Measurements from ENCODE around the gene CORO7. TPM values are rescaled to one million over a fixed set of nuclear protein-coding genes. Genes with fewer than 3 reads are reported as not detected.

The CORO7 gene
- polyA plus RNA-seq, 1 of the 3 experiments (the other 2 are of a cell fraction): 25.8 TPM

DNA sequence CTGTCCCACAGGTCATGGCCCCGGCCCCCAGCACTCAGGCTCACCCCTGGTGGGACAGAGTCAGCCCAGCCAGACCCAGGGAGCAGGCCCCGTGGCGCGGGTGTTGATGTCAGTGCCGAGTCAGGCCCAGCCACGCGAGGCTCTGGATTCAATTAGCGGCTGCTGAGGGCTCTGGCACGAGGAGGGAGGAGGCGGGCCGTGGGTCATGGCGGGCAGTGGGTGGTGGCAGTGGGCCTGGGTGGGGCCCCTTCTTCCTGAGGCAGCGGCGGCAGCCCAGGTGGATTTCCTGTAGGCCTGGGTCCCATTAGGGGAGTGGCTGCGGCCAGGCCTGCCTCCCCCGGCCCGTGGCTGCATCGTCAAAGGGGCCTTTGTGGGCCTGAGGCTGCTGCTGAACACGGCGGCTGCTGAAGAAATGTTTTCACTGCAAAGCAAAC, 31.9 kb downstream of the CORO7 start:
- H3K79me2 ChIP-seq (ENCODE audit: insufficient read depth): no peaks in the 10 kb centered on the region
- WGBS (ENCODE audit: low lambda C conversion rate): 80% methylated on average over 1 of the region's 20 CpGs
- H2AFZ ChIP-seq (ENCODE audit: low read depth): no peak overlapping the region
- peak overlapping the region in 1 of 2 experiments; percentile 93; a peak in 3 of 4 replicates for H3K27ac ChIP-seq (ENCODE audit: low read depth in 2 of 2, low read length in 1 of 2)
- H3F3A ChIP-seq (replicated peaks; ENCODE audit: insufficient read depth): peaks cover 23% of the 10 kb centered on the region
- peaks cover 17% of the 10 kb centered on the region; the same call in 1 of the 2 replicates for H4K20me1 ChIP-seq (ENCODE audit: insufficient read depth)
- POLR2A ChIA-PET: interaction anchor here (2.1 kb wide), 1 partner anchor 8 kb away, joined by 7 read pairs; no protein-coding TSS in a partner anchor
- H3K9me3 ChIP-seq: no peaks in the 10 kb centered on the region
- H3K4me2 ChIP-seq: peak overlapping the region; percentile 28; the same call in 1 of the 2 replicates
- H3K9me2 ChIP-seq: no peaks in the 10 kb centered on the region
- no peak overlapping the region for H3K4me3 ChIP-seq (ENCODE audit: low read depth in 2 of 2, low read length in 1 of 2)
- H3K27me3 ChIP-seq (ENCODE audit: insufficient read depth): no peaks in the 10 kb centered on the region
- peaks cover 30 to 69% of the 10 kb centered on the region in 2 experiments; a peak in 3 of 4 replicates for H3K4me1 ChIP-seq (ENCODE audit: control insufficient read depth in 1 of 2, insufficient read depth in 2 of 2, low read depth in 1 of 2, low read length in 1 of 2)
- peaks cover 0 to 33% of the 10 kb centered on the region in 2 experiments for H3K36me3 ChIP-seq (replicated peaks in 1 of 2; ENCODE audit: control insufficient read depth in 1 of 2, insufficient read depth in 2 of 2, low read length in 1 of 2)
- CTCF ChIA-PET: interaction anchor here (0.9 to 32.1 kb wide), 2 partner anchors 8 to 18 kb away, joined by 4 to 558 read pairs; no protein-coding TSS in a partner anchor
- TF ChIP-seq RCOR1 (IDR thresholded peaks at IDR 0.05; ENCODE audit: low read length) (peak; percentile 26; the same call in 1 of the 2 replicates), TCF12 (IDR thresholded peaks at IDR 0.05) (peak; percentile 92), CHD2 (IDR thresholded peaks at IDR 0.05; ENCODE audit: low read length, partially characterized antibody) (peak; percentile 76), SIN3A (IDR thresholded peaks at IDR 0.05; ENCODE audit: borderline replicate concordance, low read depth, low read length) (peak; percentile 62; the same call in 1 of the 2 replicates), EP300 (IDR thresholded peaks at IDR 0.05; ENCODE audit: borderline replicate concordance in 1 of 2, low read depth in 1 of 2, low read length in 1 of 2) (0 out of 4 replicates have a peak, but pooled peaks of 1 of the 2 experiments have one; percentile 45), POLR2AphosphoS5 (IDR thresholded peaks at IDR 0.05; ENCODE audit: low read depth, low read length) (0 out of 2 replicates have a peak, but pooled peaks have one; percentile 44), SMC3 (IDR thresholded peaks at IDR 0.05; ENCODE audit: low read depth, low read length) (no peak), GABPA (IDR thresholded peaks at IDR 0.05; ENCODE audit: low read depth) (no peak), MXI1 (IDR thresholded peaks at IDR 0.05; ENCODE audit: low read depth, low read length) (peak; percentile 84; the same call in 1 of the 2 replicates)
- TF ChIP-seq, protein P1, sequence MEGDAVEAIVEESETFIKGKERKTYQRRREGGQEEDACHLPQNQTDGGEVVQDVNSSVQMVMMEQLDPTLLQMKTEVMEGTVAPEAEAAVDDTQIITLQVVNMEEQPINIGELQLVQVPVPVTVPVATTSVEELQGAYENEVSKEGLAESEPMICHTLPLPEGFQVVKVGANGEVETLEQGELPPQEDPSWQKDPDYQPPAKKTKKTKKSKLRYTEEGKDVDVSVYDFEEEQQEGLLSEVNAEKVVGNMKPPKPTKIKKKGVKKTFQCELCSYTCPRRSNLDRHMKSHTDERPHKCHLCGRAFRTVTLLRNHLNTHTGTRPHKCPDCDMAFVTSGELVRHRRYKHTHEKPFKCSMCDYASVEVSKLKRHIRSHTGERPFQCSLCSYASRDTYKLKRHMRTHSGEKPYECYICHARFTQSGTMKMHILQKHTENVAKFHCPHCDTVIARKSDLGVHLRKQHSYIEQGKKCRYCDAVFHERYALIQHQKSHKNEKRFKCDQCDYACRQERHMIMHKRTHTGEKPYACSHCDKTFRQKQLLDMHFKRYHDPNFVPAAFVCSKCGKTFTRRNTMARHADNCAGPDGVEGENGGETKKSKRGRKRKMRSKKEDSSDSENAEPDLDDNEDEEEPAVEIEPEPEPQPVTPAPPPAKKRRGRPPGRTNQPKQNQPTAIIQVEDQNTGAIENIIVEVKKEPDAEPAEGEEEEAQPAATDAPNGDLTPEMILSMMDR (IDR thresholded peaks at IDR 0.05): no peak
- TF ChIP-seq, protein P2, sequence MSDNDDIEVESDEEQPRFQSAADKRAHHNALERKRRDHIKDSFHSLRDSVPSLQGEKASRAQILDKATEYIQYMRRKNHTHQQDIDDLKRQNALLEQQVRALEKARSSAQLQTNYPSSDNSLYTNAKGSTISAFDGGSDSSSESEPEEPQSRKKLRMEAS (IDR thresholded peaks at IDR 0.05; ENCODE audit: low read depth): peak; percentile 86
- no peak overlapping the region for H3K9ac ChIP-seq
- peak; percentile 89 for DNase-seq

DNA sequence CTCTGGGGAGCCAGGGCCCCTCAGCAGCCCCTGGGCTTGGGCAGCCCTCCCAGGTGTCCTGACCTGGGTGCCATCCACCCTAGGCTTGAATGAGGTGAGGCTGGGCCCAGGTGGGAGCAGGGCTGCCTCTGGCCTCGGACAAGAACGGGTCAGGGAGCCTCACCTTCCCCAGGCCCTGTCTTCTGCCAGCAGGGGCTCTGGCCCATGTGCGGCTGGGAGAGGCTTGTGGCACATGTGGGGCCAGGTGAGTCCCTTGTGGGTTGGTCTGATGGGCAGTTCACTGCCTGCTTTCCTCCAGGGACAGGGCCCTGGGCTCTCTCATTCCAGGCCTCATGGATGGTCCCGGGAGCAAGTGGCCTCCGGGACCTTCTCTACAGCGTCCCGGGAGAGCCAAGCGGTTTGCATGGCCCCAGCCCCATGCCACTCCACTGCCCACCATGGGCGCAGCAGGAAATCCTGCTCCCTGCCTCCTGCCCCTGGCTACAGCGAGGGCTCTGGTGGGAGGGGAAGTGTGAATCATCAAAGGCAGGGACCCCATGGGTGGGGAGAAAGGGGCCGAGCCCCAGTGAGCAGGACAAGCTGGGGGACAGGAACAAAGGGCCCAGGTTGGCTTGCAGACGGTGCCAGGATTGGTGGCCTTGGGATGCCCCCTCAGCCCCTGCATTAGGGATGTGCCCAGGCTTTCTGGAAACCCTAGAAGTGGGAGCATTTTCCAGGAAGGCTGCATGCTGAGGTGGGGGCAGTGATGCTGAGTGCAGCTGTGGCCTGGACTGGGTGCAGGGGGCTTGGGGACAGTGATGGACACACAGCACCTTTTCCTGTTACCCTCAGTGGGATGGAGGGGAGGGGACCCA, 32.6 kb downstream of the CORO7 start:
- Histone ChIP-seq H3F3A (replicated peaks; ENCODE audit: insufficient read depth) (peaks cover 23% of the 10 kb centered on the region), H3K27me3 (ENCODE audit: insufficient read depth) (no peaks in the 10 kb centered on the region), H4K20me1 (ENCODE audit: insufficient read depth) (peaks cover 24% of the 10 kb centered on the region), H2AFZ (ENCODE audit: low read depth) (no peak overlapping the region), H3K9me3 (no peaks in the 10 kb centered on the region), H3K9ac (no peak overlapping the region), H3K4me2 (peak overlapping the region; percentile 28; the same call in 1 of the 2 replicates), H3K4me3 (ENCODE audit: low read depth in 2 of 2, low read length in 1 of 2) (no peak overlapping the region), H3K36me3 (replicated peaks in 1 of 2; ENCODE audit: control insufficient read depth in 1 of 2, insufficient read depth in 2 of 2, low read length in 1 of 2) (peaks cover 0 to 33% of the 10 kb centered on the region in 2 experiments), H3K4me1 (ENCODE audit: control insufficient read depth in 1 of 2, insufficient read depth in 2 of 2, low read depth in 1 of 2, low read length in 1 of 2) (peaks cover 30 to 74% of the 10 kb centered on the region in 2 experiments; a peak in 3 of 4 replicates), H3K27ac (ENCODE audit: low read depth in 2 of 2, low read length in 1 of 2) (peak overlapping the region in 1 of 2 experiments; percentile 93; a peak in 3 of 4 replicates), H3K9me2 (no peaks in the 10 kb centered on the region), H3K79me2 (ENCODE audit: insufficient read depth) (peaks cover 3% of the 10 kb centered on the region; the same call in 1 of the 2 replicates)
- DNase-seq: peak; percentile 52
- no peak for TF ChIP-seq ELF1 (IDR thresholded peaks at IDR 0.05)
- TF ChIP-seq NFIC (IDR thresholded peaks at IDR 0.05; ENCODE audit: borderline replicate concordance): no peak
- WGBS (ENCODE audit: low lambda C conversion rate): 89% methylated on average over 5 of the region's 12 CpGs
- ChIA-PET POLR2A (interaction anchor here (2.1 kb wide), 1 partner anchor 9 kb away, joined by 7 read pairs; no protein-coding TSS in a partner anchor), CTCF (interaction anchor here (0.6 to 32.1 kb wide), 3 partner anchors 9 to 33 kb away, joined by 3 to 558 read pairs (median 4); partner anchors contain the start of gene PAM16)

Measured in SK-N-SH (cell line).